K562 (cell line): Measurements from ENCODE around the gene ANP32B. TPM values are rescaled to one million over a fixed set of nuclear protein-coding genes. Genes with fewer than 3 reads are reported as not detected.

Source experiments
- BCL6 ChIP-seq: fragments of 250-450 bp; sonication (Bioruptor Pico); IDR thresholded peaks from 2 replicates; pipeline ENCODE4 v1.4.0; 2020
- CREM ChIP-seq: IDR thresholded peaks from 2 replicates; pipeline ENCODE4 v1.6.1; 2014; ENCODE audit warnings: antibody characterized with exemption, low read depth
- CTCF ChIP-seq, 3 experiments: IDR thresholded peaks in 2 of 3; conservative IDR thresholded peaks in 1 of 3; 2 replicates each; pipeline ENCODE4 v1.5.1; 2011 to 2012; ENCODE audit warnings: low read length in 3 of 3, mild to moderate bottlenecking in 3 of 3, control low read depth in 2 of 3, improper control_type of control experiment in 1 of 3, inconsistent platforms in 1 of 3, low read depth in 1 of 3, mixed read lengths in 1 of 3, moderate library complexity in 1 of 3; ENCODE audit not compliant: insufficient read depth in 2 of 3
- EP300 ChIP-seq: IDR thresholded peaks from 2 replicates; pipeline ENCODE4 v1.6.1; 2012; ENCODE audit warnings: low read length, improper control_type of control experiment
- FOXJ2 ChIP-seq: fragments of 200-800 bp; sonication (Bioruptor generic); IDR thresholded peaks from 2 replicates; pipeline ENCODE4 v1.6.1; 2016; ENCODE audit warnings: missing genetic modification characterization, missing compliant biosample characterization
- JUNB ChIP-seq: fragments of 450-650 bp; formaldehyde crosslinking; conservative IDR thresholded peaks from 2 replicates; pipeline ENCODE4 v1.4.0; 2020; ENCODE audit warnings: mild to moderate bottlenecking
- LARP7 ChIP-seq: fragments of 450-650 bp; IDR thresholded peaks from 2 replicates; pipeline ENCODE4 v1.6.1; 2016
- NCOA2 ChIP-seq, 2 experiments: fragments of 450-650 bp; IDR thresholded peaks; 2 replicates each; pipeline ENCODE4 v1.6.1; 2018; ENCODE audit warnings: mild to moderate bottlenecking in 2 of 2, moderate library complexity in 1 of 2; ENCODE audit not compliant: partially characterized antibody in 2 of 2
- NR1H2 ChIP-seq: sonication (generic); formaldehyde crosslinking; IDR thresholded peaks from 2 replicates; pipeline ENCODE4 v1.4.0; 2020; ENCODE audit warnings: mild to moderate bottlenecking, missing genetic modification reagents
- SP1 ChIP-seq: sonication (generic); formaldehyde crosslinking; IDR thresholded peaks from 2 replicates; pipeline ENCODE4 v1.8.1; 2022; ENCODE audit warnings: mild to moderate bottlenecking, missing genetic modification reagents
- SRF ChIP-seq, 2 experiments: fragments of 250-450, 450-650 bp in 1 of 2; sonication (Bioruptor Pico) in 1 of 2; sonication (generic) in 1 of 2; formaldehyde crosslinking; IDR thresholded peaks; 2 replicates each; pipeline versions ENCODE4 v1.5.0 to v1.5.1; 2020 to 2022; ENCODE audit warnings: mild to moderate bottlenecking in 1 of 2, missing genetic modification reagents in 1 of 2
- TOE1 ChIP-seq, 2 experiments: fragments of 450-650 bp in 1 of 2; sonication (generic) in 1 of 2; formaldehyde crosslinking in 1 of 2; IDR thresholded peaks; 2 replicates each; pipeline versions ENCODE4 v1.7.1 to v1.8.0; 2016 to 2022; ENCODE audit warnings: borderline replicate concordance in 2 of 2, mild to moderate bottlenecking in 2 of 2, antibody characterized with exemption in 1 of 2, inconsistent platforms in 1 of 2, low read depth in 1 of 2, missing genetic modification reagents in 1 of 2, moderate library complexity in 1 of 2
- ZNF318 ChIP-seq, 2 experiments: fragments of 450-650 bp; IDR thresholded peaks; 2 replicates each; pipeline ENCODE4 v1.6.1; 2016; ENCODE audit warnings: mild to moderate bottlenecking in 2 of 2, borderline replicate concordance in 1 of 2, low read depth in 1 of 2, moderate library complexity in 1 of 2
- ZNF561 ChIP-seq: fragments of 450-650 bp; formaldehyde crosslinking; conservative IDR thresholded peaks from 2 replicates; pipeline ENCODE4 v1.4.0; 2020; ENCODE audit warnings: mild to moderate bottlenecking, moderate library complexity
- polyA plus RNA-seq, 8 experiments: library from polyadenylated mRNA; depleted of rRNA in 4 of 8; stranded (reverse) in 5 of 8; unstranded in 3 of 8; fragments of >200 nt; fragmentation: Nextera tagmentation in 2 of 8; fragmentation: Illumina TruSeq in 1 of 8; extraction: Ambion mirVana in 2 of 8; extraction: Trizol in 1 of 8; gene quantifications; 2 replicates each; pipeline versions ENCODE4 v1.2.1 to v1.2.3, GENCODE V29; 2011 to 2014; ENCODE audit warnings: inconsistent platforms in 1 of 8, missing spikeins in 1 of 8
- total RNA-seq, 7 experiments: library from RNA; depleted of rRNA in 6 of 7; stranded (reverse); fragments of >200 nt in 6 of 7; fragmentation: Illumina TruSeq in 2 of 7; extraction: Trizol in 2 of 7; gene quantifications; 2 replicates each; pipeline versions ENCODE4 v1.2.1 to v1.2.3, GENCODE V29; 2011 to 2021; ENCODE audit warnings: low replicate concordance in 1 of 7

ANP32B gene
- total and polyA plus RNA-seq, 9 of the 15 experiments (the other 6 are each of a cell fraction or from before 2014, with no cell fraction given), result 68.9 to 815 (median 141) TPM

GRCh38 chr9:97954550-97954989 lies 28.6 kb upstream of the ANP32B start (continued):
- no peak for TF ChIP-seq ZNF318 (IDR thresholded peaks at IDR 0.05; ENCODE audit: borderline replicate concordance in 1 of 2, low read depth in 1 of 2)
- no peak for TF ChIP-seq NCOA2 (IDR thresholded peaks at IDR 0.05; ENCODE audit: partially characterized antibody in 2 of 2)
- TF ChIP-seq ZNF561, result 0 out of 2 replicates have a peak, but pooled peaks have one; percentile 9
- TF ChIP-seq CREM, result 0 out of 2 replicates have a peak, but pooled peaks have one; percentile 29
- TF ChIP-seq EP300, result peak; percentile 28
- TF ChIP-seq LARP7, result no peak
- TF ChIP-seq TOE1 (IDR thresholded peaks at IDR 0.05; ENCODE audit: borderline replicate concordance), result peak; percentile 39; the same call in 1 of the 2 replicates
- TF ChIP-seq TOE1 (CRISPR knock-in tag; IDR thresholded peaks at IDR 0.05; ENCODE audit: borderline replicate concordance, low read depth), result no peak
- peak; percentile 49; the same call in 1 of the 2 replicates for TF ChIP-seq SP1 (CRISPR knock-in tag)
- TF ChIP-seq FOXJ2 (tag), result no peak
- no peak for TF ChIP-seq NR1H2 (CRISPR knock-in tag)
- no peak for TF ChIP-seq BCL6
- TF ChIP-seq SRF (CRISPR knock-in tag; IDR thresholded peaks at IDR 0.05), result peak in 1 of 2 experiments; percentile 64; a peak in 1 of 4 replicates
- peak; percentile 88 to 92 (median 88) for TF ChIP-seq CTCF (IDR thresholded peaks at IDR 0.05 in 2 of 3, conservative IDR thresholded peaks at IDR 0.05 in 1 of 3; ENCODE audit: insufficient read depth in 2 of 3, low read depth in 1 of 3, low read length in 3 of 3)
- TF ChIP-seq JUNB (CRISPR knock-in tag), result no peak
